ENCODE data around the gene KCNC4.

KCNC4 gene

DNA sequence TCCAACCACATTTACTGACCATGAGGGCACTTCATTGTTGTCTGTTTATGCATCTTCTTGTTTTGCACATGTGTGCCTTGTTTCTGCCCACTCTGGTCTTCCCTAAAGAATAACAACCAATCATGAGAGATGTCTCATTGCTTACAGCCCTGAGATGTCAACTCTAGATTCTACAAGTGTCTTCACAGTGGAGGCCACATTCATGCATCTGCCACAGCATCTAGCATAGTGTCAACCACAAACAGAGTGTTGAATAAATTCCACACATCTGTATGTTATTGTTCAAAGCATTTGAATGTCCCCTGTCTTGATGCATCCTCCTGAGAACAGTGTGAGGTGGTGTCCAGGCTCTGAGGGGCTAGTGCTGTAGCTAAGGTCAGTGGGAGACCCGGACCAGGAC lies 43.1 kb downstream of the KCNC4 start:
- no peaks in the 10 kb centered on the region for H3K9me3 ChIP-seq (ENCODE audit: control insufficient read depth, low read length)
- no peak overlapping the region for H2BK5ac ChIP-seq (ENCODE audit: low read depth, low read length, poor library complexity, severe bottlenecking)
- no peak overlapping the region for H3K9ac ChIP-seq (ENCODE audit: low read length)
- H3K4ac ChIP-seq (ENCODE audit: low read depth in 1 of 2, low read length in 2 of 2): no peak overlapping the region
- 77% methylated on average over 1 of the region's 1 CpG for whole genome bisulfite sequencing
- peaks cover 21 to 30% of the 10 kb centered on the region in 2 experiments for H3K27me3 ChIP-seq (ENCODE audit: control insufficient read depth in 1 of 2, insufficient read depth in 1 of 2, low read length in 2 of 2)
- H3K23ac ChIP-seq (ENCODE audit: low read length in 2 of 2): no peak overlapping the region
- no peak overlapping the region for H3K18ac ChIP-seq (ENCODE audit: low read depth in 1 of 2, low read length in 2 of 2)
- H3K4me1 ChIP-seq (ENCODE audit: control insufficient read depth, insufficient read depth, low read depth, low read length): no peaks in the 10 kb centered on the region
- H2AFZ ChIP-seq (ENCODE audit: low read depth, low read length): peak overlapping the region; percentile 37
- H3K27ac ChIP-seq (ENCODE audit: low read length, poor library complexity, severe bottlenecking): no peak overlapping the region
- H3K14ac ChIP-seq (ENCODE audit: low read length in 2 of 2): no peak overlapping the region
- no peak overlapping the region for H4K8ac ChIP-seq (ENCODE audit: low read length)
- no peak overlapping the region for H2BK12ac ChIP-seq (ENCODE audit: low read length in 2 of 2)
- H2BK15ac ChIP-seq (ENCODE audit: low read depth, poor library complexity, severe bottlenecking): no peak overlapping the region
- DNase-seq: no peak
- H4K91ac ChIP-seq (ENCODE audit: low read length): no peak overlapping the region
- no peak overlapping the region for H3K4me2 ChIP-seq (ENCODE audit: low read length, poor library complexity, severe bottlenecking)
- no peak overlapping the region for H2AK5ac ChIP-seq (ENCODE audit: low read length, severe bottlenecking)
- no peaks in the 10 kb centered on the region for H3K79me1 ChIP-seq (replicated peaks; ENCODE audit: low read length, poor library complexity, severe bottlenecking)
- H3K36me3 ChIP-seq (ENCODE audit: control insufficient read depth in 1 of 2, insufficient read depth in 2 of 2, low read depth in 1 of 2, low read length in 2 of 2): no peaks in the 10 kb centered on the region
- no peak overlapping the region for H3K4me3 ChIP-seq (ENCODE audit: insufficient read depth in 1 of 2, low read depth in 1 of 2, low read length in 2 of 2)
- no peak overlapping the region for H2BK120ac ChIP-seq (ENCODE audit: low read depth, low read length)

DNA sequence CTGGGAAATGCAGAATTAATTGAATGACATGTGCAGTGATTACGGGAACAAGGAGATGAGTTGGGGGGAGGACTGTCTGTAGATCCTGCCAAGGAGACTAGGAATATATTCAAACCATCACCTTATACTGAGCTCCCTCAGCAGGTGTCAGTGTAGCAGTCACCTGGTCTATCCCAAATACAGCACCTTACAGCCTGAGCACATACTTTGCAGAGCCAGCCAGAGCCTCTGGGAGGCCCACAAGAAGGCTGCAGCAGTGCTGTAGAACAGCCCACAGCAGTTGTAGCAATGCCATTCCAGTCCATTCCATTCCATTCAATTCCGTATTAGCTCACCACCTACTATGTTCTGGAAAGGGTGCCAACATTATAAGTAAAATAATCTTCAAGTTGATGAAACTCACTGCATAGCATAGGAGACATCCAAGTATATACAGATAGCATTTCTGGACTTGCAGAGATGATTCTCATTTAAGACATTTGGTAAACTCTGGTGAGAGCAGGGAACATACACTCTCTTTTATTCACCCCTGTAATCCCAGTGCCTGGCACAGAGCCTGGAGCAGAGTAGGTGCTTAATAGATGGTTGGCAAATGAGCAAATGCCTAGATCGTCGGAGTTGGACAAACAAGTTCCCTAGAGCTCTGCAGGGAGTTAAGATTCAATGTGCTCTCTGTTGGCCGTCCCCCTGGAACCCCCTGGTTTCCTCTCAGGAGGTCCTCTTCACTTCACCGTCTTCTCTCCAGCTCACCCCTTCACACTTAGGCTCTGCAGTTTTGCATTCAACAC lies 44.7 kb downstream of the KCNC4 start:
- Histone ChIP-seq H3K9me3 (ENCODE audit: control insufficient read depth, low read length) (no peaks in the 10 kb centered on the region), H3K27me3 (ENCODE audit: control insufficient read depth in 1 of 2, insufficient read depth in 1 of 2, low read length in 2 of 2) (peaks cover 21 to 37% of the 10 kb centered on the region in 2 experiments), H2BK12ac (ENCODE audit: low read length in 2 of 2) (no peak overlapping the region), H4K91ac (ENCODE audit: low read length) (no peak overlapping the region), H4K8ac (ENCODE audit: low read length) (no peak overlapping the region), H2BK120ac (ENCODE audit: low read depth, low read length) (no peak overlapping the region), H3K79me1 (replicated peaks; ENCODE audit: low read length, poor library complexity, severe bottlenecking) (no peaks in the 10 kb centered on the region), H3K9ac (ENCODE audit: low read length) (no peak overlapping the region), H3K18ac (ENCODE audit: low read depth in 1 of 2, low read length in 2 of 2) (no peak overlapping the region), H3K27ac (ENCODE audit: low read length, poor library complexity, severe bottlenecking) (no peak overlapping the region), H3K23ac (ENCODE audit: low read length in 2 of 2) (no peak overlapping the region), H3K4me2 (ENCODE audit: low read length, poor library complexity, severe bottlenecking) (no peak overlapping the region), H2BK15ac (ENCODE audit: low read depth, poor library complexity, severe bottlenecking) (no peak overlapping the region), H3K4ac (ENCODE audit: low read depth in 1 of 2, low read length in 2 of 2) (no peak overlapping the region), H3K4me1 (ENCODE audit: control insufficient read depth, insufficient read depth, low read depth, low read length) (no peaks in the 10 kb centered on the region), H3K4me3 (ENCODE audit: insufficient read depth in 1 of 2, low read depth in 1 of 2, low read length in 2 of 2) (no peak overlapping the region), H2AFZ (ENCODE audit: low read depth, low read length) (no peak overlapping the region), H3K36me3 (ENCODE audit: control insufficient read depth in 1 of 2, insufficient read depth in 2 of 2, low read depth in 1 of 2, low read length in 2 of 2) (no peaks in the 10 kb centered on the region), H3K14ac (ENCODE audit: low read length in 2 of 2) (no peak overlapping the region), H2BK5ac (ENCODE audit: low read depth, low read length, poor library complexity, severe bottlenecking) (no peak overlapping the region), H2AK5ac (ENCODE audit: low read length, severe bottlenecking) (no peak overlapping the region)
- no peak for DNase-seq
- 65% methylated on average over 5 of the region's 6 CpGs for WGBS

DNA sequence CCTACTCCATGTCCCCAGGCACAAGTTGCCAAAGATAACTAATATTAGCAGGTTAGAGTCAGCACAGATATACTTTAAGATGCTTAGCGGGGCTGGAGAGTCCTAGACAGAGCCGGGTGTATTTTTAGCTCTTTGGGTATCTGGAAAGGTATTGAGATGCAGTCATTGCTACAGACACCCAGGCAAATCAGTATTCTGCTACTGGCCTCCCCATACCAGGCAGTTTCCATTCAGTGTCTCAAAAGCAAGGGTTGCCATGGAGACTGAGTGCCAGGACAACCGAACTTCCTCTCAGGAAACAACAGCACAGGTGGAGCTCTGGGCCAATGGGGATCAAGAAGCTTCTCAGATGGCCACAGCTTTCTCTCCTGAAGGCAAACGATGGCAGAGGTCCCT lies 45.3 kb downstream of the KCNC4 start:
- H3K36me3 ChIP-seq (ENCODE audit: control insufficient read depth in 1 of 2, insufficient read depth in 2 of 2, low read depth in 1 of 2, low read length in 2 of 2): no peaks in the 10 kb centered on the region

DNA sequence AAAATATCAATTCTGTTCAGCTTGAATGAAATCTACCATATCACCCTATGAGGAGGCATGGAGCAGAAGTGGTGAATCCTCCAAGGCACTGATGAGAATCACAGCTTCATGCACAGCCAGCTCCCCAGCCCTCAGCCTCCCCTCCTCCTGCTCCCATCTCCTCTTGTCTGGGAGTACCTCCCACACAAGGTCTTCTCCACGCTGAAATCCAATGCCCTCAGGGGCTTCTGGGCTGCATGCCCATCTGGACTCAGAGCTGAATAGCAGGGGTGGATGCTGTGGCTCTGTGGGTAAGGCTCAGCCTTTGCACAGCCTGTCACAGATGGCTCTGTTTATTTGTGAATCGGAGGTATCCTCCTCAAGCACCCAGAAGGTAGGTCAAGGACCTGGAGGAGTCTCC lies 48.6 kb downstream of the KCNC4 start:
- no peak overlapping the region for H3K4me2 ChIP-seq (ENCODE audit: low read length, poor library complexity, severe bottlenecking)
- no peak overlapping the region for H3K9ac ChIP-seq (ENCODE audit: low read length)
- WGBS: 76% methylated on average over 2 of the region's 2 CpGs
- DNase-seq: no peak
- no peak overlapping the region for H2BK12ac ChIP-seq (ENCODE audit: low read length in 2 of 2)
- no peaks in the 10 kb centered on the region for H3K36me3 ChIP-seq (ENCODE audit: control insufficient read depth in 1 of 2, insufficient read depth in 2 of 2, low read depth in 1 of 2, low read length in 2 of 2)
- no peak overlapping the region for H4K8ac ChIP-seq (ENCODE audit: low read length)
- H2BK120ac ChIP-seq (ENCODE audit: low read depth, low read length): no peak overlapping the region
- H4K91ac ChIP-seq (ENCODE audit: low read length): no peak overlapping the region
- H3K9me3 ChIP-seq (ENCODE audit: control insufficient read depth, low read length): no peaks in the 10 kb centered on the region
- no peak overlapping the region for H3K23ac ChIP-seq (ENCODE audit: low read length in 2 of 2)
- H3K27ac ChIP-seq (ENCODE audit: low read length, poor library complexity, severe bottlenecking): no peak overlapping the region
- H3K18ac ChIP-seq (ENCODE audit: low read depth in 1 of 2, low read length in 2 of 2): no peak overlapping the region
- no peaks in the 10 kb centered on the region for H3K79me1 ChIP-seq (replicated peaks; ENCODE audit: low read length, poor library complexity, severe bottlenecking)
- peaks cover 29 to 31% of the 10 kb centered on the region in 2 experiments for H3K27me3 ChIP-seq (ENCODE audit: control insufficient read depth in 1 of 2, insufficient read depth in 1 of 2, low read length in 2 of 2)
- no peak overlapping the region for H2BK5ac ChIP-seq (ENCODE audit: low read depth, low read length, poor library complexity, severe bottlenecking)
- no peak overlapping the region for H3K4me3 ChIP-seq (ENCODE audit: insufficient read depth in 1 of 2, low read depth in 1 of 2, low read length in 2 of 2)
- H2BK15ac ChIP-seq (ENCODE audit: low read depth, poor library complexity, severe bottlenecking): no peak overlapping the region
- no peak overlapping the region for H2AK5ac ChIP-seq (ENCODE audit: low read length, severe bottlenecking)
- no peak overlapping the region for H3K14ac ChIP-seq (ENCODE audit: low read length in 2 of 2)
- H2AFZ ChIP-seq (ENCODE audit: low read depth, low read length): no peak overlapping the region
- no peak overlapping the region for H3K4ac ChIP-seq (ENCODE audit: low read depth in 1 of 2, low read length in 2 of 2)
- H3K4me1 ChIP-seq (ENCODE audit: control insufficient read depth, insufficient read depth, low read depth, low read length): no peaks in the 10 kb centered on the region

More for the DNA sequence above, 45.3 kb downstream of the KCNC4 start:
- Histone ChIP-seq H3K9ac (ENCODE audit: low read length) (no peak overlapping the region), H2BK120ac (ENCODE audit: low read depth, low read length) (no peak overlapping the region), H3K27me3 (ENCODE audit: control insufficient read depth in 1 of 2, insufficient read depth in 1 of 2, low read length in 2 of 2) (peaks cover 21 to 32% of the 10 kb centered on the region in 2 experiments), H2AFZ (ENCODE audit: low read depth, low read length) (no peak overlapping the region), H3K9me3 (ENCODE audit: control insufficient read depth, low read length) (no peaks in the 10 kb centered on the region), H3K18ac (ENCODE audit: low read depth in 1 of 2, low read length in 2 of 2) (no peak overlapping the region), H3K27ac (ENCODE audit: low read length, poor library complexity, severe bottlenecking) (no peak overlapping the region), H3K23ac (ENCODE audit: low read length in 2 of 2) (no peak overlapping the region), H3K4me3 (ENCODE audit: insufficient read depth in 1 of 2, low read depth in 1 of 2, low read length in 2 of 2) (no peak overlapping the region), H4K8ac (ENCODE audit: low read length) (no peak overlapping the region), H3K14ac (ENCODE audit: low read length in 2 of 2) (no peak overlapping the region), H2AK5ac (ENCODE audit: low read length, severe bottlenecking) (no peak overlapping the region), H4K91ac (ENCODE audit: low read length) (no peak overlapping the region), H3K79me1 (replicated peaks; ENCODE audit: low read length, poor library complexity, severe bottlenecking) (no peaks in the 10 kb centered on the region), H3K4me2 (ENCODE audit: low read length, poor library complexity, severe bottlenecking) (no peak overlapping the region), H3K4me1 (ENCODE audit: control insufficient read depth, insufficient read depth, low read depth, low read length) (no peaks in the 10 kb centered on the region), H3K4ac (ENCODE audit: low read depth in 1 of 2, low read length in 2 of 2) (no peak overlapping the region), H2BK5ac (ENCODE audit: low read depth, low read length, poor library complexity, severe bottlenecking) (no peak overlapping the region), H2BK15ac (ENCODE audit: low read depth, poor library complexity, severe bottlenecking) (no peak overlapping the region), H2BK12ac (ENCODE audit: low read length in 2 of 2) (no peak overlapping the region)
- no peak for DNase-seq
- WGBS: 56% methylated on average over 4 of the region's 4 CpGs

Measured in mesenchymal stem cell (in vitro differentiated cells and primary cell).